Ovary (tissue), 3 donors: ENCODE results near the gene RRP8.

ENCODE experiments used
- CTCF ChIP-seq, 3 donors: fragments of 450-650 bp in 2 of 3; fragments of 200-600 bp in 1 of 3; IDR thresholded peaks; one replicate each; pipeline versions ENCODE4 v1.5.1 to v1.8.0; 2016 to 2022; ENCODE audit warnings: antibody characterized with exemption in 3 of 3, mild to moderate bottlenecking in 1 of 3
- EP300 ChIP-seq: sonication (generic); formaldehyde crosslinking; IDR thresholded peaks from one replicate; pipeline ENCODE4 v1.6.1; 2017; ENCODE audit warnings: antibody characterized with exemption
- POLR2A ChIP-seq: fragments of 450-650 bp; IDR thresholded peaks from one replicate; pipeline ENCODE4 v1.6.1; 2017; ENCODE audit warnings: antibody characterized with exemption, mild to moderate bottlenecking, moderate library complexity
- donor health status: DM: no; HTN: no; CAD: no.

GRCh38 chr11:6601041-6601461, 2.4 kb downstream of the RRP8 start:
- TF ChIP-seq CTCF (IDR thresholded peaks at IDR 0.05) (no peak), POLR2A (no peak), EP300 (no peak)
